GM12872 (cell line): ENCODE results near the gene AVPI1.

Experiments used
- CTCF ChIP-seq: IDR thresholded peaks from 3 replicates; pipeline ENCODE4 v1.5.1; 2011; ENCODE audit warnings: low read depth, mild to moderate bottlenecking, low read length, moderate library complexity; ENCODE audit not compliant: insufficient read depth

Gene AVPI1

GRCh38 chr10:97708976-97709946, 22.2 kb upstream of the AVPI1 start:
- peak; percentile 67 for TF ChIP-seq CTCF

GRCh38 chr10:97708167-97708566, 21.1 kb upstream of the AVPI1 start:
- no peak for TF ChIP-seq CTCF

- TF ChIP-seq CTCF: no peak
Measured at GRCh38 chr10:97707134-97707861, 20.3 kb upstream of the AVPI1 start.

- TF ChIP-seq CTCF: no peak
Measured at GRCh38 chr10:97705006-97705670, 18.1 kb upstream of the AVPI1 start.

- TF ChIP-seq CTCF: no peak
Measured at GRCh38 chr10:97704341-97704740, 17.3 kb upstream of the AVPI1 start.

- no peak for TF ChIP-seq CTCF
Measured at GRCh38 chr10:97703398-97704067, 16.5 kb upstream of the AVPI1 start.
